Heart right ventricle (tissue), 16 donors: ENCODE results near the gene MYRF. TPM values are rescaled to one million over a fixed set of nuclear protein-coding genes. Genes with fewer than 3 reads are reported as not detected.
A peak's percentile ranks its signal among the peaks of the same experiment; 100 is the strongest.

Experiments used
- ATAC-seq, 8 donors: fragments of 200-7000 bp; cut with Tn5 transposase; one replicate each; pipeline ENCODE4 v1.9.1; 2020; ENCODE audit warnings: mild to moderate bottlenecking in 8 of 8, moderate library complexity in 8 of 8, moderate number of reproducible peaks in 1 of 8
- DNase-seq, 2 donors: peaks; one replicate each; pipeline ENCODE4 v3.0.0-alpha.2; 2020
- H3K27ac ChIP-seq, 10 donors: fragments of 200-600 bp; sonication (generic) in 2 of 10; one replicate each; pipeline versions ENCODE4 v1.5.0 to v1.8.0; 2020 to 2022; ENCODE audit warnings: mild to moderate bottlenecking in 3 of 10
- H3K27me3 ChIP-seq, 7 donors: fragments of 200-600 bp; one replicate each; pipeline ENCODE4 v1.8.0; 2021 to 2022; ENCODE audit warnings: mild to moderate bottlenecking in 2 of 7
- H3K36me3 ChIP-seq, 9 donors: fragments of 200-600 bp; sonication (generic) in 1 of 9; one replicate each; pipeline versions ENCODE4 v1.5.0 to v1.8.0; 2020 to 2022; ENCODE audit warnings: mild to moderate bottlenecking in 2 of 9
- H3K4me1 ChIP-seq, 9 donors: fragments of 200-600 bp; sonication (generic) in 1 of 9; one replicate each; pipeline versions ENCODE4 v1.5.0 to v1.8.0; 2020 to 2022; ENCODE audit warnings: mild to moderate bottlenecking in 4 of 9
- H3K4me3 ChIP-seq, 10 donors: fragments of 200-600 bp; sonication (generic) in 2 of 10; one replicate each; pipeline versions ENCODE4 v1.5.0 to v1.8.0; 2020 to 2022; ENCODE audit warnings: mild to moderate bottlenecking in 7 of 10, moderate library complexity in 2 of 10
- H3K9me3 ChIP-seq, 11 donors: fragments of 200-600 bp in 10 of 11; sonication (generic) in 2 of 11; one replicate each; pipeline versions ENCODE4 v1.5.0 to v1.8.0; 2013 to 2022; ENCODE audit warnings: mild to moderate bottlenecking in 2 of 11, control low read depth in 1 of 11, moderate library complexity in 1 of 11
- WGBS, 2 donors: extraction: QIAGEN DNeasy Blood & Tissue Kit; methylation state at CpG; one replicate each; pipeline ENCODE4 v1.1.7; 2013; ENCODE audit warnings: inconsistent platforms in 1 of 2; 5-methylcytosine and 5-hydroxymethylcytosine counted together
- intact Hi-C, 10 donors: fragments of 100-400 bp; cut with DNase I; formaldehyde crosslinking; loops; one replicate each; pipeline versions ENCODE4 v1.11.1 to v1.14.2; 2022
- polyA plus RNA-seq, 2 donors: library from polyadenylated mRNA; stranded (reverse); fragments of 200-250 nt; gene quantifications; one replicate each; pipeline ENCODE4 v1.2.3, GENCODE V29; 2013
- total RNA-seq, 10 donors: library from RNA; stranded (reverse); fragmentation: NEBNext Ultra II Directional in 3 of 10; extraction: Animal tissue kit (Norgen Biotek cat#: 25700) in 3 of 10; gene quantifications; one replicate each; pipeline versions ENCODE4 v1.2.1 to v1.2.4, GENCODE V29; 2021 to 2023
- TF ChIP-seq, protein P1 (sequence below), 9 donors: fragments of 200-600 bp; sonication (generic) in 2 of 9; IDR thresholded peaks; one replicate each; pipeline versions ENCODE4 v1.5.0 to v1.8.0; 2021 to 2022; ENCODE audit warnings: antibody characterized with exemption in 9 of 9, mild to moderate bottlenecking in 5 of 9, moderate library complexity in 1 of 9
- donor health status: Arrhythmogenic right ventricular cardiomyopathy.
- donor health status: ischemic (EF 13 %, LVEDD 7.1; RV severe dilation, severe dysfunction).
- donor health status: healthy with polysubstance abuse.
- donor health status: DM: no; HTN: yes; CAD: no.
- donor health status: DM: no; HTN: no; CAD: no.
- donor health status: ischemic (EF 25% LVEDD 6.9; RV normal size, moderate dysfunction).
- donor health status: ischemic (EF 25% LVEDD 5.7; RV mildly dilated, moderate dysfunction).
- donor health status: healthy.
- donor health status: DM: yes; HTN: yes; CAD: no.
- donor health status: Ischemic cardiomyopathy.
- donor health status: ischemic (EF 35%, LVEDD 5.7; RV mildly dilated, moderate dysfunction).
- donor health status: nonischemic (EF 11% LVEDD 7.7; RV severe dilation, severe dysfunction).
- donor health status: DM: yes; HTN: yes; CAD: no.
- donor health status: PGD.
- donor health status: ischemic (EF 29% LVEDD 5.4; RV normal size, mild dysfunction).
- donor health status: nonischemic (EF 23%, LVEDD 6.1; RV moderate dilation, normal function).

The MYRF gene
- total and polyA plus RNA-seq, 12 donors: 0.13 to 1.2 (median 0.26) TPM

DNA sequence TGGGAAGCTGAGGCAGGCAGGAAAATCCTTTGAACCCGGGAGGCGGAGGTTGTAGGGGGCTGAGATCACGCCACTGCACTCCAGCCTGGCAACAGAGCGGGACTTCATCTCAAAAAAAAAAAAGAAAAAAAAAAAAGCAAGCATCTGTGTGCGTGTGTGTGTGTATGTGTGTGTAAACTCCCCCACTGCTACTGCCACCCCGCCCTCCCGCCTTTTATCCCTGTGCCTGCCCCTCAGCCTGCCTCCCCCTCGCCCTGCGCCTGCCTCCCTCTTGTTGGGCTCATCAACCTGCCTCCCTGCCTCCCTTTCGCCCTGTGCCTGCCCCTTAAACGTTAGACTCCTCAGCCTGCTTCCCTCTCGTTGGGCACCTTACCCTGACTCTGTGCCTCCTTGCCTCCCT, 22.0 kb downstream of the MYRF start:
- H3K27me3 ChIP-seq: peaks cover 0 to 13% (median 0%) of the 10 kb centered on the region in 7 donors
- intact Hi-C loops: no loop called here
- no peak overlapping the region for H3K4me3 ChIP-seq
- no peaks in the 10 kb centered on the region for H3K36me3 ChIP-seq
- H3K27ac ChIP-seq: no peak overlapping the region
- TF ChIP-seq, protein P1, sequence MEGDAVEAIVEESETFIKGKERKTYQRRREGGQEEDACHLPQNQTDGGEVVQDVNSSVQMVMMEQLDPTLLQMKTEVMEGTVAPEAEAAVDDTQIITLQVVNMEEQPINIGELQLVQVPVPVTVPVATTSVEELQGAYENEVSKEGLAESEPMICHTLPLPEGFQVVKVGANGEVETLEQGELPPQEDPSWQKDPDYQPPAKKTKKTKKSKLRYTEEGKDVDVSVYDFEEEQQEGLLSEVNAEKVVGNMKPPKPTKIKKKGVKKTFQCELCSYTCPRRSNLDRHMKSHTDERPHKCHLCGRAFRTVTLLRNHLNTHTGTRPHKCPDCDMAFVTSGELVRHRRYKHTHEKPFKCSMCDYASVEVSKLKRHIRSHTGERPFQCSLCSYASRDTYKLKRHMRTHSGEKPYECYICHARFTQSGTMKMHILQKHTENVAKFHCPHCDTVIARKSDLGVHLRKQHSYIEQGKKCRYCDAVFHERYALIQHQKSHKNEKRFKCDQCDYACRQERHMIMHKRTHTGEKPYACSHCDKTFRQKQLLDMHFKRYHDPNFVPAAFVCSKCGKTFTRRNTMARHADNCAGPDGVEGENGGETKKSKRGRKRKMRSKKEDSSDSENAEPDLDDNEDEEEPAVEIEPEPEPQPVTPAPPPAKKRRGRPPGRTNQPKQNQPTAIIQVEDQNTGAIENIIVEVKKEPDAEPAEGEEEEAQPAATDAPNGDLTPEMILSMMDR (IDR thresholded peaks at IDR 0.05): no peak
- H3K9me3 ChIP-seq: no peaks in the 10 kb centered on the region
- ATAC-seq: no peak
- peaks cover 0 to 22% (median 6%) of the 10 kb centered on the region in 9 donors for H3K4me1 ChIP-seq
- no peak for DNase-seq
- 87 to 91% methylated on average over 12 of the region's 12 CpGs for WGBS, 2 donors

DNA sequence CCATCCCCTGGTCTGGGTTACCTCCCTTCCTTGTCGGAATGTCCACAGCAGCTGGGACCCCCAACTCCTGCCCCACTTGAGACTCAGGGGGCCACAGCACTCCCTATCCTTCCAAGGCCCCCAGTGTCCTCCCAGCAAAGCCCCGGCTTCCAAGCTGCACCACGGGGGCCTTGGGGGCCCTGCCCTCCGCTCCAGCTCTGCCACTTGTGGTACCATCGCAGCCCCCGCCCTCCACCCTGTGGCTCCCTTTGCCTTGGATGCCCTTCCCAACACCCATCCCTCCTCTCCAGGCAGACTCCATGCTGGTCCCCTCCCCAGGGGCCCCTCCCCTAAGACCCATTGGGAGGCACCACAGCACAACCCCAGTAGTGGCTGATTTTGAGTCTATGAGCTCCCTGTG, 22.7 kb downstream of the MYRF start:
- no peak overlapping the region for H3K27ac ChIP-seq
- H3K4me1 ChIP-seq: peaks cover 0 to 22% (median 6%) of the 10 kb centered on the region in 9 donors
- ATAC-seq: no peak
- WGBS, 2 donors: 91 to 99% methylated on average over 6 of the region's 6 CpGs
- no peak overlapping the region for H3K4me3 ChIP-seq
- no peaks in the 10 kb centered on the region for H3K36me3 ChIP-seq
- peaks cover 0 to 13% (median 0%) of the 10 kb centered on the region in 7 donors for H3K27me3 ChIP-seq
- no peaks in the 10 kb centered on the region for H3K9me3 ChIP-seq
- intact Hi-C loops: no loop called here
- TF ChIP-seq, protein P1 (IDR thresholded peaks at IDR 0.05): no peak
- DNase-seq: no peak

DNA sequence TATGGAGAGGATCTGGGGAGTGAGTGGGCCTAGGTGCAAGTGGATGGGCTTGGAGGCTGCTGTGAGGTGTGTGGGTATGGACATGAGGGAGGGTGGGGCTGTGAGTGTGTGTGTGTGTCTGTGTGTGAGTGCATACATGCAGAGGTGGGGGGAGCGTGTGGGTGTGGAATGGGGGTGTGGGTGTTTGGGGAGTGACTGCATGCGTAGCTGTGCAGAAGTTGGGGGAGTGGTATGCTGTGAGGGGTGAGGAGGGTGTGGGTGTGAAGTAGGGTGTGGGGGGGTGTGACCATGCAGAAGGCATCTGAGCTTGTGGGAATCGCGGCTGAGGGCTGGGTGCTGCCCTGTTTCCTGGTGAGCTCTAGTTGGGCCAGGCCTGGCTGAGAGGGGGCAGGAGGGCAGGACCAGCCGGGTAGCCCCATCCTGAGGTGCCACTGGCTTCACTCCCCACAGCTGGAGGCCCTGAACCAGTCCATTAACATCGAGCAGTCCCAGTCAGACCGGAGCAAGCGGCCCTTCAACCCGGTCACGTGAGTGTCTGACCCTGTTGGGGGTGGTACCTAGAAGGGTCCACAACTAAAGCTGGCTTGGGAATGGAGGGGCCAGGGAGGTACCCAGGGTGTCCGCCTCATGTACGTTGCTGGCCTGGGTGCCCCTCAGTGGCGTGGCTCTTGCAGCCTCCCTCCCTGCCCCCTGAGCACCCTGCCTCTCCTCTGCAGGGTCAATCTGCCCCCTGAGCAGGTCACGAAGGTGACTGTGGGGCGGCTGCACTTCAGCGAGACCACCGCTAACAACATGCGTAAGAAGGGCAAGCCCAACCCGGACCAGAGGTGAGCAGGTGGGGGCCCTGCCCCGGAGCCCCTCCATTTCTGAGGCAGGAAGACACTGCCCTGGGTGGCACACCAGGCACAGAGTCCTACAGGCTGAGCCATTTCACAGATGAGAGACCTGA, 23.4 kb downstream of the MYRF start:
- 87 to 88% methylated on average over 20 of the region's 20 CpGs for WGBS, 2 donors
- intact Hi-C loops: no loop called here

DNA sequence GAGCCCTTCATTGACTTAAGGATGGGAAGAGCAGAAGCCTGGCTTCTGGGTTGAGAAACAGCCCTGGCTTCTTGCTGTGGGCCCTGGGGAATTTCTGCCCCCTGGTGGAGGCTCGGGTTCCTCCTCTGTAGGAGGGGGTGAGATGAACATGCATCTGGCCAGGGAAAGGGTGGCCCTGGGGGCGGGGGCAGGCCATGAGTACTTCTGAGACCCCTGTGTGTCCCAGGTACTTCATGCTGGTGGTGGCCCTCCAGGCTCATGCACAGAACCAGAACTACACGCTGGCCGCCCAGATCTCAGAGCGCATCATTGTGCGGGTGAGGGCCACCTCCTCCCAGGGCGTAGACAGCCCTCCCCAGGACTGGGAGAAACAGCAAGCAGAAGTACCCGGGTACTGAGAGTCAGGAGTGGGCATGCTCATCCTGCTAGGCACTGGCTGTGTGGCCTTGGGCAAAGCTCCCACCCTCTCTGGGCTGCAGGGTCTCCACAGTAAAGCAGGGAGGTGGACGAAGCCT, 24.2 kb downstream of the MYRF start:
- intact Hi-C loops: no loop called here
- TF ChIP-seq, protein P1 (IDR thresholded peaks at IDR 0.05): peak; percentile 23 to 77 (median 59)
- H3K4me1 ChIP-seq: peaks cover 0 to 22% (median 6%) of the 10 kb centered on the region in 9 donors
- no peaks in the 10 kb centered on the region for H3K9me3 ChIP-seq
- H3K36me3 ChIP-seq: no peaks in the 10 kb centered on the region
- ATAC-seq (peak in 5 of 8 donors; percentile 27 to 63 (median 48)), DNase-seq (peak; percentile 35 to 38)
- H3K4me3 ChIP-seq: no peak overlapping the region
- peaks cover 0 to 13% (median 0%) of the 10 kb centered on the region in 7 donors for H3K27me3 ChIP-seq
- H3K27ac ChIP-seq: no peak overlapping the region
- WGBS, 2 donors: 71 to 73% methylated on average over 9 of the region's 9 CpGs

More for the DNA sequence above, 23.4 kb downstream of the MYRF start:
- DNase-seq (no peak), ATAC-seq (no peak)
- Histone ChIP-seq H3K4me3 (no peak overlapping the region), H3K27ac (no peak overlapping the region), H3K9me3 (no peaks in the 10 kb centered on the region), H3K27me3 (peaks cover 0 to 13% (median 0%) of the 10 kb centered on the region in 7 donors), H3K4me1 (peaks cover 0 to 22% (median 6%) of the 10 kb centered on the region in 9 donors), H3K36me3 (no peaks in the 10 kb centered on the region)
- TF ChIP-seq, protein P1 (IDR thresholded peaks at IDR 0.05): no peak
